ENCODE results near the gene AGFG2.

The AGFG2 gene

GRCh38 chr7:100612730-100613390, 73.9 kb downstream of the AGFG2 start:
- DNase-seq (ENCODE audit: low spot score): no peak

DNA sequence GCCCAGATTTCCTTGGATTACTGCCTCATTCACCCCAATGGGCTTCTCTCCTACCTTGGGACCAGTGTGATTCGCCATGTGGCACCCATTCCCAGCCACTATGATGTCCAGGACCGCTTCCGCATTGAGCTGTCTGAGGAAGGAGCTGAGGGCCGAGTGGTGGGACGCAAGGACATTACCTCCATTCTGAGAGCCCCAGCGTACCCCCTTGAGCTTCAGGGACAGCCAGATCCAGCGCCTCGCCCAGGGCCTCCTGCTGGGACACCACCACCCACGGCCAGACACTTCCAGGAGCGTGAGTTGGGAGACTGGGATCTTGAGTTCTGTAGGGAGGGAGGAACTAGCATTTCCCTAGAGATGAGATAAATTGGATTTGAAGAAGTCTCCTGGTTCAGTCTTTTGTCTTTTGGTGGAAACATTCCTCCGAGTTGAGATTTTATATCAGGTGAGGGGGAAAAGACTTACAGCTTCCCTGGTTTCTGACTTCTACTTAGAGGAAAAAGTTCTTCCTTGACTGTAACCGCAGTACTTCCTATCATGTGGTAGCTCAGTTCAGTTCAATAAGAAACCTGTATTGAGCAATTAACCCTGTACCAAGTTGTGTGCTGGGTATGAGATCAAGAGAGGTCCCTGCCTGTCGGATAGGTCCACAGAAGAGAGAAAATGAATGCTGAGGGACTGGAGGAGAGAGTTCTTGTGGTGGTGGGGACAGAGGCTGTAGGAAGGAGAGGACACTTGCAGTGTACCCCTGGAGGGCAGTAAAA, 74.6 kb downstream of the AGFG2 start:
- no peak for DNase-seq (ENCODE audit: low spot score)

- no peak for DNase-seq (ENCODE audit: low spot score)
Measured at GRCh38 chr7:100614308-100614861, 75.4 kb downstream of the AGFG2 start.

Measured in hematopoietic multipotent progenitor cell treated with erythropoietin and hydrocortisone succinate and interleukin-3 and kit ligand, for 15 days (in vitro differentiated cells).